Measurements from ENCODE around the gene MCCD1. TPM values are rescaled to one million over a fixed set of nuclear protein-coding genes. Genes with fewer than 3 reads are reported as not detected.

The MCCD1 gene
- total RNA-seq, 1 experiment from 2014 or later, result not detected

GRCh38 chr6:31525553-31525931, 3.2 kb upstream of the MCCD1 start:
- H4K20me1 ChIP-seq (ENCODE audit: control insufficient read depth, insufficient read depth, insufficient read length), result no peaks in the 10 kb centered on the region
- H3K23me2 ChIP-seq (ENCODE audit: insufficient read length, low read depth, low read length, poor library complexity, severe bottlenecking), result no peaks in the 10 kb centered on the region
- no CpG with 5 or more reads among the region's 8 CpGs for WGBS (ENCODE audit: extremely low coverage, insufficient read length, low lambda C conversion rate)
- no peak overlapping the region for H2BK12ac ChIP-seq (ENCODE audit: insufficient read length, low read depth, low read length)
- H3K27ac ChIP-seq (ENCODE audit: insufficient read length, low read depth, low read length), result no peak overlapping the region
- DNase-seq, result no peak
- H3K27ac Mint-ChIP-seq, result no peak overlapping the region; a peak in 1 of 7 replicates
- no peaks in the 10 kb centered on the region for H3K27me3 ChIP-seq (ENCODE audit: insufficient read depth, low read length)
- no peaks in the 10 kb centered on the region for H3K79me1 ChIP-seq (ENCODE audit: insufficient read depth, low read depth, low read length, poor library complexity, severe bottlenecking)
- H3K4ac ChIP-seq (ENCODE audit: low read depth, low read length), result no peak overlapping the region
- no peak overlapping the region for H2AFZ ChIP-seq (ENCODE audit: low read length)
- no peak overlapping the region for H4K8ac ChIP-seq (replicated peaks; ENCODE audit: insufficient read length, low read depth, low read length)
- no peaks in the 10 kb centered on the region for H3K9me3 ChIP-seq (ENCODE audit: control insufficient read depth, low read depth, low read length)
- peaks cover 15 to 16% of the 10 kb centered on the region in 2 experiments for H3K4me1 Mint-ChIP-seq
- H2BK20ac ChIP-seq (ENCODE audit: low read depth, low read length, poor library complexity, severe bottlenecking), result no peak overlapping the region
- H3K9me3 Mint-ChIP-seq, result no peaks in the 10 kb centered on the region; a peak in 1 of 5 replicates
- H3K4me2 ChIP-seq (ENCODE audit: insufficient read depth, insufficient read length, low read length), result no peak overlapping the region
- H3T11ph ChIP-seq (ENCODE audit: low read length), result no peak overlapping the region
- peaks cover 11% of the 10 kb centered on the region for H3K27me3 Mint-ChIP-seq (ENCODE audit: low read depth)
- H3K4me3 Mint-ChIP-seq, result no peak overlapping the region
- H3K36me3 Mint-ChIP-seq (ENCODE audit: insufficient read depth in 1 of 3, low read depth in 3 of 3), result peaks cover 9 to 12% (median 9%) of the 10 kb centered on the region in 3 experiments; a peak in 6 of 7 replicates
- H3K79me2 ChIP-seq (ENCODE audit: insufficient read depth, low read length), result no peaks in the 10 kb centered on the region
- no peak overlapping the region for H4K91ac ChIP-seq (ENCODE audit: insufficient read length, low read depth, low read length)
- H2BK15ac ChIP-seq (ENCODE audit: low read depth, low read length), result no peak overlapping the region
- no peak overlapping the region for H3K56ac ChIP-seq (ENCODE audit: insufficient read length, low read depth, low read length)
- no peak overlapping the region for H2AK5ac ChIP-seq (ENCODE audit: insufficient read length, low read length)
- H3K14ac ChIP-seq (ENCODE audit: insufficient read depth, low read length), result no peak overlapping the region
- no peak overlapping the region for H2BK5ac ChIP-seq (ENCODE audit: insufficient read length, low read length)
- H3K18ac ChIP-seq (ENCODE audit: insufficient read length, low read depth, low read length), result no peak overlapping the region
- no peak overlapping the region for H3K23ac ChIP-seq (ENCODE audit: insufficient read length, low read depth, low read length)
- H3K4me1 ChIP-seq (ENCODE audit: insufficient read depth, low read length), result no peaks in the 10 kb centered on the region; the same call in 1 of the 2 replicates
- TF ChIP-seq CTCF (conservative IDR thresholded peaks at IDR 0.05), result no peak
- no peak overlapping the region for H3K9ac ChIP-seq (ENCODE audit: extremely low read depth, insufficient read length, low read length)
- H2BK120ac ChIP-seq (ENCODE audit: low read depth, low read length, poor library complexity, severe bottlenecking), result no peak overlapping the region
- H4K5ac ChIP-seq (ENCODE audit: insufficient read length, low read depth, low read length), result no peak overlapping the region

Measured in H9 (cell line).